GM12801 (cell line): ENCODE data around the gene FAM135A.

ENCODE experiments used
- TF ChIP-seq, protein P1 (sequence below): IDR thresholded peaks from one replicate; pipeline ENCODE4 v1.5.1; 2011; ENCODE audit warnings: control low read depth; ENCODE audit not compliant: insufficient read length; ENCODE audit errors: extremely low read depth

FAM135A gene

GRCh38 chr6:70520575-70520974 lies 107.3 kb downstream of the FAM135A start:
- TF ChIP-seq, protein P1, sequence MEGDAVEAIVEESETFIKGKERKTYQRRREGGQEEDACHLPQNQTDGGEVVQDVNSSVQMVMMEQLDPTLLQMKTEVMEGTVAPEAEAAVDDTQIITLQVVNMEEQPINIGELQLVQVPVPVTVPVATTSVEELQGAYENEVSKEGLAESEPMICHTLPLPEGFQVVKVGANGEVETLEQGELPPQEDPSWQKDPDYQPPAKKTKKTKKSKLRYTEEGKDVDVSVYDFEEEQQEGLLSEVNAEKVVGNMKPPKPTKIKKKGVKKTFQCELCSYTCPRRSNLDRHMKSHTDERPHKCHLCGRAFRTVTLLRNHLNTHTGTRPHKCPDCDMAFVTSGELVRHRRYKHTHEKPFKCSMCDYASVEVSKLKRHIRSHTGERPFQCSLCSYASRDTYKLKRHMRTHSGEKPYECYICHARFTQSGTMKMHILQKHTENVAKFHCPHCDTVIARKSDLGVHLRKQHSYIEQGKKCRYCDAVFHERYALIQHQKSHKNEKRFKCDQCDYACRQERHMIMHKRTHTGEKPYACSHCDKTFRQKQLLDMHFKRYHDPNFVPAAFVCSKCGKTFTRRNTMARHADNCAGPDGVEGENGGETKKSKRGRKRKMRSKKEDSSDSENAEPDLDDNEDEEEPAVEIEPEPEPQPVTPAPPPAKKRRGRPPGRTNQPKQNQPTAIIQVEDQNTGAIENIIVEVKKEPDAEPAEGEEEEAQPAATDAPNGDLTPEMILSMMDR, result no peak

DNA sequence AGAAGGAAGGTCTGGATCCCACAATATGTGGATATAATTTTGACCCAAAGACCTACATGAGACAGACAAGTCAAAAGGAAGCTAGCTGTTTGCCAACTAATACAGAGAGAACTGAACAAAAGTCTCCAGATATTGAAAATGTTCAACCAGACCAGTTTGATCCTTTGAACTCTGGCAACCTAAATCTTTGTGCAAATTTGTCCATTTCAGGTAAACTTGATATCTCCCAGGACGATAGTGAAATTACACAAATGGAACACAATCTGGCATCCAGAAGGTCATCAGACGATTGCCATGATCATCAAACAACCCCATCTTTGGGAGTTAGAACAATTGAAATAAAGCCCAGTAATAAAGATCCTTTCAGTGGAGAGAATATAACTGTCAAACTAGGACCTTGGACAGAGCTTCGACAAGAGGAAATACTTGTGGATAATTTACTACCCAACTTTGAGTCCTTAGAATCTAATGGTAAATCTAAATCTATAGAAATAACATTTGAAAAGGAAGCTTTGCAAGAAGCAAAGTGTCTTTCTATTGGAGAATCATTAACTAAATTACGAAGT lies 111.5 kb downstream of the FAM135A start:
- TF ChIP-seq, protein P1, result no peak

- TF ChIP-seq, protein P1, result no peak
Measured at GRCh38 chr6:70527071-70527737, 113.9 kb downstream of the FAM135A start.

DNA sequence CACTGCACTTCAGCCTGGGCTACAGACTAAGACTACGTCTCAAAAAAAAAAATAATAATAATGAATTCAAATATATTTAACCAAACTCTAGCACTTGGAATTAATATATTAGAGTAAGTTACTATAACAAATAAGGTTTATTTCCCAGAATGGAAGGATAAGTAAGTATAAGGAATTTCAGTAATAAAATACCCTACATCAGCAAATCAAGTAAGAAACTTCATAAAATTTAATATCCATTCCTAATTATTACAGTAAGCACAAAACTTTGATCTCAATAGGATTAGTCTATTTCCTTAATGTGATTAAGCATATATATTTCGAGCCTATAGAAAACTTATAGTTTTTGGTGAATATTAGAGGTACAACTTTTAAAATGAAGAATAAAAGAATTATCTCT lies 116.7 kb downstream of the FAM135A start:
- TF ChIP-seq, protein P1, result no peak

- TF ChIP-seq, protein P1, result no peak
Measured at GRCh38 chr6:70531133-70531532, 117.8 kb downstream of the FAM135A start.

DNA sequence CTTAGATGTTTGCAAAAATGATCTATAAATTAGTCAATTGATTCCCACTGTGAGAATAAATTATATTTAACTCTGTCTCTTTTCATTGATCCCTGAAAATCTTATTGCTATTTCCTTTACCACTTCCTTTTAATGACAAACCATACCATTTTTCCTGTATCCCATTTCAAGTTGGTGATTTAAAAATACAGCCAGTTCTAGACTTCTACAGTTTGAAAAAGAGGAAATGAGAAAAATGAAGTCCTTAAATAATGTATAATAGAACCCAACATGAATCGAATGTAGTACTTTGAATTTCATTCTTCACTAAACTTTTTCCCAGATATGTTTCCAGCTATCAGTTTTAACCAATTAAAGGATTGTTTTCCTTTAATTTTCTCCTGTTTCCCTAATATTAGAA lies 124.0 kb downstream of the FAM135A start:
- TF ChIP-seq, protein P1, result no peak

DNA sequence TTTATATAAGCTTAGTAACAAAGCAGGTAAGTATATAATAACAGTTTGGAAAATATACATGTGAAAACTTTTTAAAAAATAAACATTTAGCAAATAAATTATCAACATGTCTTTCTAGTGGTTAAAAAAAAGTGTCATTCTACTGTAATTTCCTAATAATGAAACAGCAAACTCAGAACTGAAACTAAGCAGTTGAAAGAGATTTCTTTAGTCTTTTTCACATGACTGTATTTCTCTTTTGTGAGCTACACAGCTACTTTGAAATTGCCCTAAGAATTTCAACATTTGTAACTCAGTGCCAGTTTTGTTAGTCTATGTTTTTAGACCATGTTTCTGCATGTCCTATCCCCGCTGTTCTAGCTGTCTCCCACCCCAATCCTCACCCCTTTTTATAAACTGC lies 125.1 kb downstream of the FAM135A start:
- TF ChIP-seq, protein P1, result no peak
